Psoas muscle (tissue), 8 donors: ENCODE results near the gene CCDC88C. TPM values are rescaled to one million over a fixed set of nuclear protein-coding genes. Genes with fewer than 3 reads are reported as not detected.

Experiments
- ATAC-seq, 4 donors: fragments of 200-7000 bp; cut with Tn5 transposase; one replicate each; pipeline ENCODE4 v1.9.1; 2020; ENCODE audit warnings: moderate library complexity in 3 of 4, mild to moderate bottlenecking in 2 of 4
- DNase-seq, 2 donors: peaks; one replicate each; pipeline ENCODE4 v3.0.0-alpha.2; 2020
- H3K27ac ChIP-seq: fragments of 200-600 bp; one replicate; pipeline ENCODE4 v1.8.0; 2022
- H3K27me3 ChIP-seq, 3 donors: fragments of 200-600 bp in 1 of 3; one replicate each; pipeline versions ENCODE4 v1.6.1 to v1.8.0; 2013 to 2022; ENCODE audit warnings: low read length in 2 of 3, mild to moderate bottlenecking in 2 of 3, moderate library complexity in 1 of 3; ENCODE audit not compliant: insufficient read depth in 3 of 3
- H3K36me3 ChIP-seq, 2 donors: fragments of 200-600 bp in 1 of 2; one replicate each; pipeline versions ENCODE4 v1.6.1 to v1.8.0; 2013 to 2022; ENCODE audit warnings: low read depth in 1 of 2, mild to moderate bottlenecking in 1 of 2, moderate library complexity in 1 of 2; ENCODE audit not compliant: insufficient read depth in 1 of 2
- H3K4me1 ChIP-seq: fragments of 200-600 bp; one replicate; pipeline ENCODE4 v1.8.0; 2022
- H3K4me3 ChIP-seq: fragments of 200-600 bp; one replicate; pipeline ENCODE4 v1.8.0; 2022; ENCODE audit warnings: mild to moderate bottlenecking
- H3K9me3 ChIP-seq: fragments of 200-600 bp; one replicate; pipeline ENCODE4 v1.8.0; 2022
- CTCF ChIP-seq: fragments of 200-600 bp; IDR thresholded peaks from one replicate; pipeline ENCODE4 v1.8.0; 2022; ENCODE audit warnings: antibody characterized with exemption
- WGBS, 3 donors: extraction: QIAGEN DNeasy Blood & Tissue Kit; methylation state at CpG; one replicate each; pipeline versions ENCODE4 v1.1.6 to v1.1.7; 2013; 5-methylcytosine and 5-hydroxymethylcytosine counted together
- intact Hi-C, 2 donors: fragments of 100-400 bp; cut with DNase I; formaldehyde crosslinking; loops; one replicate each; pipeline versions ENCODE4 v1.11.0 to v1.14.2; 2022
- polyA plus RNA-seq, 3 donors: library from polyadenylated mRNA; stranded (reverse); fragments of 200-250 nt; gene quantifications; one replicate each; pipeline ENCODE4 v1.2.3, GENCODE V29; 2013
- total RNA-seq, 4 donors: library from RNA; stranded (reverse); fragmentation: NEBNext Ultra II Directional in 2 of 4; extraction: Animal tissue kit (Norgen Biotek cat#: 25700) in 2 of 4; gene quantifications; one replicate each; pipeline versions ENCODE4 v1.2.1 to v1.2.4, GENCODE V29; 2021 to 2023
- donor health status: healthy with polysubstance abuse.
- donor health status: DM: no; HTN: no; CAD: no; lungs with moderate emphysema.
- donor health status: Bipolar disorder and iron deficiency.
- donor health status: healthy.
- donor health status: DM: yes; HTN: yes; CAD: no.
- donor health status: DM: no; HTN: no; CAD: no.
- donor health status: DM: no; HTN: no; CAD: no.
- donor health status: DM: yes; HTN: yes; CAD: no.

The CCDC88C gene
- total and polyA plus RNA-seq, 7 donors, result 0.49 to 3.9 (median 2.4) TPM

- H3K27ac ChIP-seq, result no peak within 1 kb of the TSS
- ATAC-seq, result peak in 1 of 4 donors; percentile 30
- intact Hi-C loops, result no loop called here
- WGBS, 3 donors, result 16 to 24% (median 24%) methylated on average over 12 of the region's 12 CpGs
- no peak for TF ChIP-seq CTCF
- DNase-seq, result peak in 1 of 2 donors; percentile 53
- H3K27me3 ChIP-seq, result no peaks in the 10 kb centered on the region
- no peaks in the 10 kb centered on the region for H3K9me3 ChIP-seq
- H3K36me3 ChIP-seq, result no peaks in the 10 kb centered on the region
- H3K4me3 ChIP-seq, result no peak within 1 kb of the TSS
- no peaks in the 10 kb centered on the region for H3K4me1 ChIP-seq
Observed at GRCh38 chr14:91244501-91244901, 173.1 kb downstream of the CCDC88C start, which contains the start of gene GPR68. GPR68 (minus strand) TSS chr14:91244704; CDS start chr14:91235050, 9,654 bp downstream.

GRCh38 chr14:91243074-91243471, 174.5 kb downstream of the CCDC88C start:
- Histone ChIP-seq H3K4me3 (no peak overlapping the region), H3K4me1 (no peaks in the 10 kb centered on the region), H3K27me3 (no peaks in the 10 kb centered on the region), H3K36me3 (no peaks in the 10 kb centered on the region), H3K9me3 (no peaks in the 10 kb centered on the region), H3K27ac (no peak overlapping the region)
- no peak for ATAC-seq
- intact Hi-C loops, result no loop called here
- no peak for TF ChIP-seq CTCF
- DNase-seq, result no peak
- 86 to 91% (median 87%) methylated on average over 6 of the region's 6 CpGs for WGBS, 3 donors

- H3K27me3 ChIP-seq, result no peaks in the 10 kb centered on the region
- no peak overlapping the region for H3K4me3 ChIP-seq
- 84 to 91% (median 85%) methylated on average over 4 of the region's 4 CpGs for WGBS, 3 donors
- TF ChIP-seq CTCF, result no peak
- H3K4me1 ChIP-seq, result no peaks in the 10 kb centered on the region
- no peak overlapping the region for H3K27ac ChIP-seq
- no peak for ATAC-seq
- DNase-seq, result no peak
- no peaks in the 10 kb centered on the region for H3K9me3 ChIP-seq
- intact Hi-C loops, result no loop called here
- H3K36me3 ChIP-seq, result no peaks in the 10 kb centered on the region
Observed at GRCh38 chr14:91242635-91243034, 175.0 kb downstream of the CCDC88C start.

- 68 to 79% (median 70%) methylated on average over 7 of the region's 7 CpGs for WGBS, 3 donors
- DNase-seq (no peak), ATAC-seq (no peak)
- H3K9me3 ChIP-seq, result no peaks in the 10 kb centered on the region
- TF ChIP-seq CTCF, result no peak
- H3K27me3 ChIP-seq, result no peaks in the 10 kb centered on the region
- no peak overlapping the region for H3K4me3 ChIP-seq
- no peaks in the 10 kb centered on the region for H3K36me3 ChIP-seq
- no peak overlapping the region for H3K27ac ChIP-seq
- no peaks in the 10 kb centered on the region for H3K4me1 ChIP-seq
- intact Hi-C loops, result no loop called here
Observed at GRCh38 chr14:91241863-91242262, 175.8 kb downstream of the CCDC88C start.

GRCh38 chr14:91238661-91239060, 179.0 kb downstream of the CCDC88C start:
- H3K4me3 ChIP-seq, result no peak overlapping the region
- ATAC-seq (no peak), DNase-seq (no peak)
- H3K4me1 ChIP-seq, result no peaks in the 10 kb centered on the region
- no peak for TF ChIP-seq CTCF
- H3K27me3 ChIP-seq, result no peaks in the 10 kb centered on the region
- no peaks in the 10 kb centered on the region for H3K9me3 ChIP-seq
- WGBS, 3 donors, result 69 to 76% (median 71%) methylated on average over 8 of the region's 8 CpGs
- no peaks in the 10 kb centered on the region for H3K36me3 ChIP-seq
- no peak overlapping the region for H3K27ac ChIP-seq
- intact Hi-C loops, result no loop called here
